Activated CD8-positive, alpha-beta memory T cell treated with anti-CD3 and anti-CD28 coated beads for 1 hour (primary cell): ENCODE measurements around the gene ANKMY1.

Source experiments
- DNase-seq, 2 donors: peaks; one replicate each; pipeline ENCODE4 v3.0.0-alpha.2; 2020; ENCODE audit warnings: low read depth in 1 of 2; ENCODE audit errors: extremely low read depth in 1 of 2

Gene ANKMY1

GRCh38 chr2:240451791-240452461, 105.9 kb downstream of the ANKMY1 start:
- no peak for DNase-seq

DNA sequence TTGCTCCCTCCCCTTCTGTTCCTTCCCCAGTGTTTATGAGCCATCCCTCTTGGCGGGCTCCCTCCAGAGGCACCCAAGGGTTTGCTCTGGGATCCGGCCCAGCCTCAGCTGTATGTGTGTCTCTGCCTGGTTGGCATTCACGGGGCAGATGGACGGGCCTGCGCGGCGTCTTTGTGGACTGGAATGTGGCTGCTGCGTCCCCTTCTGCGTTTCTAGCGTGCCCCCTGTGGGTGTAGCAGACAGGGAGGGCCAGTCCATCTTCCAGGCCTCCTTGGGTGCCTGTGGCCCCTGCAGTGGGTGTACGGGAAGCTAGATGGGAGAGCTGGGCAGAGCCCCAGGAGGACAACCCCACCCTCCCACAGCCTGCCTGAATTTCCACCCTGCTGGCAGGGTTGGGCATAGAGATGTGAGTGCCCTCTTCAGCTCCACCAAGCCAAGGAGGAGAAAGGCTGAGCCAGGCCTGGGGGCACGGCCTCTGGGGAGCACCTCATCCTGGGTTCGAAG, 106.6 kb downstream of the ANKMY1 start:
- DNase-seq = no peak

GRCh38 chr2:240450532-240451107, 107.2 kb downstream of the ANKMY1 start:
- no peak for DNase-seq

DNA sequence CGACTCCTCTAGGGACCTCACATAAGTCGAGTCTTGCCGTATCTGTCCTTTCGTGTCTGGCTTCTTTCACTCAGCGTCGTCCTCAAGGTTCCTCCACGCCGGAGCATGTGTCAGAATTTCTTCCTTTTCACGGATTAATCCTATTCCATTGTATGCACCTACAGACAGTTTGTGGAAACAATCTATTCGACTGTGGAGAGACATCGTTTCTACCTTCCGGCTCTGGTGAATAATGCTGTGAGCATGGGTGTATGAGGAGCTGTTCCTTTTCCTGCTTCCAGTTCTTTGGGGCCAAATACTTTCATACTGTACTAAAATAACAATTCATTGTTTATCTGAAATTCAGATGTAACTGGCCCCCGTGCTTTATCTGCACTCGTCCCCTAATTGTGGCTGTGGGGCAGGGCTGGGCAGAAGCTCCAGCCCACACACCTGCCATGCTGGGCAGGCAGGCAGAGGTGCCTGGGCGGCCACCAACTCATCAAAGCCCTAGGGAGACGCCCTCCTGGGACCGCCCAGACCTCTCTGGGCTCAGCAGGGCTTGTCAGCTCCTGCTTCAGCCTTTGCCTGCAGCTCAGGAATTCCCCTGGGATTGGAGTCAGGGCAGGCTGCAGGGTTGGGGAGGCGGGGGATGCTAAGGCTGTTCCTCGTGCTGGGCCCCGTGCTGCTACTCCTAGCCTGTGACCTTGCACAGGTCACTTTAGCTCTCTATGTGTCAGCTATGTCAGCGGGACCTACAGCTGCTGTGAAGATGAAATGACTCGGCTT, 107.8 kb downstream of the ANKMY1 start:
- DNase-seq = no peak

GRCh38 chr2:240448387-240449274, 109.2 kb downstream of the ANKMY1 start:
- no peak for DNase-seq

DNA sequence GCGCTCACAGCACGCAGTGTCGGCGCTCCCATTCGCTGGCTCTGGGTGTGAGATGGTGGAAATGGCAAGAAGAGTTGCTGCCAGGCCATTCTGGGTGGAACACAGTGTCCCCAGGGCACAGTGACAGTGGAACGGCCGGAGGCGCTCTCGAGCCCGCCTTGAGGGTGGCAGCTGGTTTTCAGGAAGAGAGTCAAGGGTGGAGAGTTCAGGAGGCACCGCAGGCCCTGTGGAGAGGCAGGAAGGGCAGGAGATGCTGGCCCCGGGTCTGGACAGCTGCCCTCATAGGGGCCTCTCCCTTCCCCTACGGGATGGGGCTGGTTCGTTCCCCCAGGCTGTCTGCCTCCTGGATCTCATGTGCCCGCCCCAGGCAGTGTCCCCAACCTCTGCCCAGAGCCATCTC, 109.9 kb downstream of the ANKMY1 start:
- DNase-seq = no peak

DNA sequence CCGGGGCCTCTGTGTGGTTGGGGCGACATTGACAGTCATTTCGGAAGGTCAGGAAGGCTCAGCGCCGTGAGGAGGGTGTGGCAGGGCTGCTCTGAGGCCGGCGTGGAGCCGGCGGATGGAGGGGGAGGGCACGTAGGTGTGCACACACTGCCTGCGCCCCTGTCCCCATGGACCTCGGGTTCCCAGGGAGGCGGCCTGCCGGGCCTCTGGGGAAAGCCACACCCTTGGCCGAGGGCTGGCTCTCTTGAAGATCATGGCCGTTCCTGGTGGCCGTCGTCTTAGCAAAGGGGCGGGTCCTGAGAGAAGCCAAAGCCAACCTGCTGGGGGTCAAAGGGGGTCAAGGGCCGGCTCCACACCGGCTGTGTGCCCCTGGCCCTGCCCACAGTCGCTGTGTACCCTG, 110.5 kb downstream of the ANKMY1 start:
- DNase-seq = no peak

- DNase-seq = no peak
These were observed 111.1 kb downstream of the ANKMY1 start for GRCh38 chr2:240446664-240447175.

DNA sequence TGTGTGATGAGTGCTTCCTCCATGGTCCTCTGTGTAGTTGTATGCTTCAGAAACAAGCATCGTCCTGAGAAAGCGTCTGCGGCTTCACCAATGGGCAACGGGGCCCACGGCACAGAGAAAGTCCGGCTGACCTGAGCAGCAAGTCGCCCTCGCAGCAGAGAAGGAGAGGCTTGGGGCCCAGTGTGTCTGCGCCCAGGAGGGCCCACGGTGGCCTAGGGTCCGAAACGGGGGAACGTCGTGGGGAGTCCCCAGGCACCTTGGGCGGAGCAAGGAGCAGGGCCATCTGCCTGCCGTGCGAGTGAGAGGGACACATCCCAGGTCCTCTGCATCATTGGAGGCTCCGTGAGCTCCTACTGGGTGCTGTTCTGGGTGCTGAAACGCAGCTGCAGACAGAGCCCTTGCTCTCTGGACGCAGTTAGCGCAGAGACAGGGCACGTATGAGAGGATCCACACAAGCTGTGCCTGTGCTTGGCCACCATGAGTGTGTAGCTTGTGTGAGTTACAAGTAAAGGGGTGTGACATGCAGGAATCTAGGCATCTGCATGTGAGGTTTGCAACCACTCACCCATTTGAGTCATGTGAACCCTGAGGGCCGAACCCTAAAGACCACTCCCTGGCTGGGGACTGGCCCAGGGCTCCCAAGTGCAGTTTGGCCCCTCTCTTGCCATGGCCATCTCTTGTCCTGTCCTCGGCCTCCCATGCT, 111.7 kb downstream of the ANKMY1 start:
- no peak for DNase-seq

- no peak for DNase-seq
These were observed 113.3 kb downstream of the ANKMY1 start for GRCh38 chr2:240444464-240444863.

DNA sequence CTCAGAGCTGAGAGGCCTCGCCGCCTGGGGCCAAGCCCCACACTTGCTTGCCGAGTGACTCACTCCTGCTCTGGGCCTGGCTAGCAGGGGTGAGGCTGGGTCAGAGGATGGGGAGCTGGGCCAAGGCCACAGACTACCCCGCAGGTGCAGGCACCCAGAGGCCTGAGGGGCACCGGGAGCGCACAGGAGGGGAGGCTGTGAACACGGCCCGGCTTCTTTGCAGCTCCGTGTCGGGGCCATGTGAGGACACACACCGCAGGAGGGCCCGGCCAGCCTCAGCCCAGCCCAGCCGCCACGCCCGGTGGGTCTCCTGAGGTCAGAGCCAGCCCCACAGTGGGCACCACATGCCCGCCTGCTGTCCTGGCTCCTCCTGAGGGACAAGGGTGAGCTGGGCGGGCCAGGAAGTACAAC, 113.9 kb downstream of the ANKMY1 start:
- no peak for DNase-seq

- no peak for DNase-seq
These were observed 114.7 kb downstream of the ANKMY1 start for GRCh38 chr2:240442891-240443715.

DNA sequence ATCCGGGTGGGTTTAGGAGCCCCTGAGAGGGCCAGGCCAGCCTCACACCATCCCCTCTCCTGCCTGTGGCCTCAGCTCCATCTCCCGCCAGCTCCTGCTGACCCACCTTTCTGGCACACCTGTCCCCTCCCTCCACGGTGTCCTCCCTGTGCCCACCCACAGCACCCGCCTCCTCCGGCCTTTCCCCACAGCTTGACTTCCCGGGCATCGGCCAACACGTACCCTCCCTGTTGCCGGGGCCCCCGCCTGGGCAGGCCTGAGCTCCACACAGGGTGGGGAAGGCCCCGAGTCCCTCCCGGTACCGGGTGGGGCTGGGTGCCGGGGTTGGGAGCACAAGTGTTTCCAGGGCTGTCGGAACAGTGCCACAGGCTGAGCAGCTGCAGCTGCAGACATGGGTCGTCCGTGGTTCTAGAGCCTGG, 115.8 kb downstream of the ANKMY1 start:
- DNase-seq = no peak

- DNase-seq = no peak
These were observed 116.3 kb downstream of the ANKMY1 start for GRCh38 chr2:240441326-240441992.

- no peak for DNase-seq
These were observed 117.0 kb downstream of the ANKMY1 start for GRCh38 chr2:240440704-240441320.

DNA sequence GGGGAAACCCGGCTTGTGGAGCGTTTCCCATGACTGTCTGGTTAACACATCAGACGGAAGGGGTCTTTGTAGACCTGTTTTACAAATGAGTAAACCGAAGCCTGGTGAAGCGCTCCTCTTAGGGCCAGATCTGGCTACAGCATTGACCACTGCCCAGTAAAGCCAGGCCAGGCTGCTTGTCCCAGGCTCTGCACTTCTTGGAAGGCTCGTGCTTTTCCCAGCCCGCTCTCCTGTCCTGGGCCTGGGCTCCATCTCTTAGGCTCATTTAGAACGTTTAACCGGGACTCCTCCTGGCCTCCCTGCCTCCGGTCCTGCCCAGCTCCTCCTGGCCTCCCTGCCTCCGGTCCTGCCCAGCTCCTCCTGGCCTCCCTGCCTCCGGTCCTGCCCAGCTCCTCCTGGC, 117.5 kb downstream of the ANKMY1 start:
- DNase-seq = no peak

GRCh38 chr2:240439698-240440151, 118.1 kb downstream of the ANKMY1 start:
- no peak for DNase-seq
